WTC11 (cell line): ENCODE results near the gene EML4. TPM values are rescaled to one million over a fixed set of nuclear protein-coding genes. Genes with fewer than 3 reads are reported as not detected.
A peak's percentile ranks its signal among the peaks of the same experiment; 100 is the strongest.

Experiments
- ATAC-seq: fragments of 200-7000 bp; cut with Tn5 transposase; 2 replicates; pipeline ENCODE4 v1.10.0; 2021; ENCODE audit warnings: mild to moderate bottlenecking, moderate library complexity
- CTCF ChIA-PET: fragments of 300-600 bp; sonication (Branson Sonifier 250); formaldehyde crosslinking; loops from one replicate; lab custom pipeline; 2021; ENCODE audit warnings: antibody characterized with exemption; lab: Charles Lee
- POLR2A ChIA-PET: fragments of 350-600 bp; sonication (Branson Sonifier 250); formaldehyde crosslinking; loops from one replicate; lab custom pipeline; 2021; ENCODE audit warnings: antibody characterized with exemption; lab: Charles Lee
- DNase-seq: peaks from one replicate; pipeline ENCODE4 v3.0.0; 2021; ENCODE audit warnings: low spot score
- H3K27ac Mint-ChIP-seq: 2 replicates; pipeline ENCODE4 v1.8.0; 2021; ENCODE audit warnings: mixed read lengths
- H3K27me3 Mint-ChIP-seq: 2 replicates; pipeline ENCODE4 v1.8.0; 2021; ENCODE audit warnings: low read depth, mild to moderate bottlenecking, moderate library complexity, mixed read lengths
- H3K36me3 Mint-ChIP-seq: 2 replicates; pipeline ENCODE4 v1.8.0; 2021; ENCODE audit warnings: mixed read lengths
- H3K4me1 Mint-ChIP-seq: 2 replicates; pipeline ENCODE4 v1.8.0; 2022; ENCODE audit warnings: mixed read lengths
- H3K4me3 Mint-ChIP-seq: 2 replicates; pipeline ENCODE4 v1.8.0; 2021; ENCODE audit warnings: mild to moderate bottlenecking, moderate library complexity, mixed read lengths
- H3K9me3 Mint-ChIP-seq: 2 replicates; pipeline ENCODE4 v1.8.0; 2021; ENCODE audit warnings: mixed read lengths
- ATF1 ChIP-seq: sonication (generic); formaldehyde crosslinking; IDR thresholded peaks from 2 replicates; pipeline ENCODE4 v1.8.1; 2023; ENCODE audit warnings: mild to moderate bottlenecking, moderate library complexity, missing genetic modification reagents
- CREB1 ChIP-seq: sonication (generic); formaldehyde crosslinking; IDR thresholded peaks from 2 replicates; pipeline ENCODE4 v1.8.0; 2023; ENCODE audit warnings: mild to moderate bottlenecking, missing genetic modification reagents
- CREM ChIP-seq: sonication (generic); formaldehyde crosslinking; IDR thresholded peaks from 2 replicates; pipeline ENCODE4 v1.8.1; 2022; ENCODE audit warnings: mild to moderate bottlenecking, missing genetic modification reagents, moderate library complexity
- FOXJ3 ChIP-seq: sonication (generic); formaldehyde crosslinking; IDR thresholded peaks from 2 replicates; pipeline ENCODE4 v1.9.0; 2021; ENCODE audit warnings: missing genetic modification reagents, mild to moderate bottlenecking, borderline replicate concordance
- FOXK1 ChIP-seq: sonication (generic); formaldehyde crosslinking; IDR thresholded peaks from 2 replicates; pipeline ENCODE4 v1.8.0; 2022; ENCODE audit warnings: mild to moderate bottlenecking, moderate library complexity, missing genetic modification reagents
- IRF2 ChIP-seq: sonication (generic); formaldehyde crosslinking; IDR thresholded peaks from 2 replicates; pipeline ENCODE4 v1.8.0; 2022; ENCODE audit warnings: low read depth, missing genetic modification reagents, borderline replicate concordance
- MYBL2 ChIP-seq: sonication (generic); formaldehyde crosslinking; IDR thresholded peaks from 2 replicates; pipeline ENCODE4 v1.8.1; 2023; ENCODE audit warnings: mild to moderate bottlenecking, moderate library complexity, missing genetic modification reagents
- NR2C2 ChIP-seq: sonication (generic); formaldehyde crosslinking; IDR thresholded peaks from 2 replicates; pipeline ENCODE4 v1.8.0; 2022; ENCODE audit warnings: mild to moderate bottlenecking, missing genetic modification reagents
- RELA ChIP-seq: sonication (generic); formaldehyde crosslinking; IDR thresholded peaks from 2 replicates; pipeline ENCODE4 v1.8.1; 2022; ENCODE audit warnings: missing genetic modification reagents, mild to moderate bottlenecking, borderline replicate concordance
- SMAD3 ChIP-seq: sonication (generic); formaldehyde crosslinking; IDR thresholded peaks from 2 replicates; pipeline ENCODE4 v1.8.0; 2022; ENCODE audit warnings: missing genetic modification reagents, mild to moderate bottlenecking, borderline replicate concordance
- TEAD4 ChIP-seq: sonication (generic); formaldehyde crosslinking; IDR thresholded peaks from 2 replicates; pipeline ENCODE4 v1.8.0; 2022; ENCODE audit warnings: mild to moderate bottlenecking, missing genetic modification reagents
- ZBTB21 ChIP-seq: sonication (generic); formaldehyde crosslinking; IDR thresholded peaks from 2 replicates; pipeline ENCODE4 v1.8.1; 2023; ENCODE audit warnings: mild to moderate bottlenecking, missing genetic modification reagents, borderline replicate concordance
- ZNF121 ChIP-seq: sonication (generic); formaldehyde crosslinking; IDR thresholded peaks from 2 replicates; pipeline ENCODE4 v1.8.0; 2023; ENCODE audit warnings: missing genetic modification reagents
- ZNF219 ChIP-seq: sonication (generic); formaldehyde crosslinking; IDR thresholded peaks from 2 replicates; pipeline ENCODE4 v1.8.0; 2023; ENCODE audit warnings: missing genetic modification reagents, mild to moderate bottlenecking, borderline replicate concordance
- ZNF317 ChIP-seq: sonication (generic); formaldehyde crosslinking; IDR thresholded peaks from 2 replicates; pipeline ENCODE4 v1.8.1; 2023; ENCODE audit warnings: low read depth, mild to moderate bottlenecking, moderate library complexity, missing genetic modification reagents, borderline replicate concordance
- ZNF396 ChIP-seq: fragments of 250-450 bp; sonication (Bioruptor Pico); IDR thresholded peaks from 2 replicates; pipeline ENCODE4 v1.8.0; 2021; ENCODE audit warnings: mild to moderate bottlenecking, moderate library complexity, borderline replicate concordance
- total RNA-seq: library from RNA; stranded (reverse); gene quantifications from 3 replicates; pipeline ENCODE4 v1.2.3, GENCODE V29; 2021
- TF ChIP-seq, protein P1 (sequence below): fragments of 250-450 bp; sonication (Bioruptor Pico); IDR thresholded peaks from 2 replicates; pipeline ENCODE4 v2.1.2; 2022; ENCODE audit warnings: mild to moderate bottlenecking, moderate library complexity
- TF ChIP-seq, protein P2 (sequence below): fragments of 250-450 bp; sonication (Bioruptor Pico); conservative IDR thresholded peaks from 2 replicates; pipeline ENCODE4 v1.9.0; 2021; ENCODE audit warnings: mild to moderate bottlenecking
- TF ChIP-seq, protein P3 (sequence below): sonication (generic); formaldehyde crosslinking; IDR thresholded peaks from 2 replicates; pipeline ENCODE4 v1.8.1; 2022; ENCODE audit warnings: mild to moderate bottlenecking, moderate library complexity, missing genetic modification reagents
- TF ChIP-seq, protein P4 (sequence below): sonication (generic); formaldehyde crosslinking; IDR thresholded peaks from 2 replicates; pipeline ENCODE4 v1.8.0; 2022; ENCODE audit warnings: mild to moderate bottlenecking, missing genetic modification reagents
- TF ChIP-seq, protein P5 (sequence below): sonication (generic); formaldehyde crosslinking; IDR thresholded peaks from 2 replicates; pipeline ENCODE4 v1.8.0; 2022; ENCODE audit warnings: mild to moderate bottlenecking, missing genetic modification reagents

Gene EML4
- total RNA-seq, 1 experiment from 2014 or later, result 89.9 TPM

DNA sequence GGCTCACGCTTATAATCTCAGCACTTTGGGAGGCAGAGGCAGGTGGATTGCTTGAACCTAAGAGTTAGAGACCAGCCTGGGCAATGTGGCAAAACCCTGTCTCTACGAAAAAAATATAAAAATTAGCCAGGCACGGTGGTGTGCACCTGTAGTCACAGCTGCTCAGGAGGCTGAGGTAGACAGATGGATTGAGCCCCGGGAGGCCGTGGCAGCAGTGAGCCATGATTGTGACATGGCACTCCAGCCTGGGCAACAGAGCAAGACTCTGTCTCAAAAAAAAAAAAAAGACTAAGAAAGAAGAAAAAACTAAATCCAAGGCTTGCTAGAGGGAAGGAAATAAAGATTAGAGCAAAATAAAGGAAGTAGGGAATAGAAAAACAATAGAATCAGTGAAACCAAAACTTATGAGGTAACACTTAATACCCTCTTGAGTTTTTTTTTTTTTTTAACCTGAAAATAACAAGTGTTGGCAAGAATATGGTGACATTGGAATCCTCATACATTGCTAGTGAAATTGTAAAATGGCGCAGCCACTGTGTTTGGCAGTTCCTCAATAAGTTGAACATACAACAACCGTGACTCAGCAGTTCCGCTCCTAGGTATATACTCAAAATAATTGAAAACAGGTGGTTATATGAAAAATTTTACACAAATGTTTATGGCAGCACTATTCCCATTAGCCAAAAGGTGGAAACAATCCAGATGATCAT is 85.2 kb downstream of the EML4 start:
- CTCF ChIA-PET, result interaction anchor here (0.6 kb wide), 1 partner anchor 1273 kb away, joined by 3 read pairs; no protein-coding TSS in a partner anchor
- Mint-ChIP-seq H3K27me3 (no peaks in the 10 kb centered on the region), H3K27ac (no peak overlapping the region), H3K4me1 (peaks cover 7% of the 10 kb centered on the region), H3K4me3 (no peak overlapping the region), H3K9me3 (peaks cover 8% of the 10 kb centered on the region), H3K36me3 (peaks cover 21% of the 10 kb centered on the region)
- no peak for TF ChIP-seq MYBL2 (CRISPR knock-in tag)
- TF ChIP-seq ZNF121 (CRISPR knock-in tag), result peak; percentile 64
- TF ChIP-seq CREM (CRISPR knock-in tag), result no peak
- TF ChIP-seq SMAD3, result no peak
- TF ChIP-seq IRF2 (CRISPR knock-in tag), result no peak
- TF ChIP-seq ZNF396 (CRISPR knock-in tag), result no peak
- no peak for TF ChIP-seq NR2C2 (CRISPR knock-in tag)
- ATAC-seq (no peak), DNase-seq (no peak)
- POLR2A ChIA-PET, result no interaction called here

DNA sequence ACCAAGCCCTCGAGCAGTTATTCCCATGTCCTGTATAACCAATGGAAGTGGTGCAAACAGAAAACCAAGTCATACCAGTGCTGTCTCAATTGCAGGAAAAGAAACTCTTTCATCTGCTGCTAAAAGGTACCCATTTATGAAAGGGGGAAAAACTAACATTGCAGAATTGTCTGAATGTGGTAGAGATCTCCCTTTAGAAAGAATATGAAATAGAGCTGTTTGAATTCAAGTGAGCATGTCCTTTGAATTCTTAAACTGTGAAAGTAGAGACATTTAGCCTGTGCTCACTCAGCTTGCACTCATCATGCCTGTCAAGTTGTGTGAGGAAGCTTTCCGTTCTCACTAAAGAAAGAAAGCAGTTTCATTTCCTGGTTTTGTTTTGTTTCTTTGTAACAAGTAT is 87.4 kb downstream of the EML4 start:
- no peaks in the 10 kb centered on the region for H3K27me3 Mint-ChIP-seq
- ChIA-PET CTCF (no interaction called here), POLR2A (no interaction called here)
- H3K27ac Mint-ChIP-seq, result no peak overlapping the region
- TF ChIP-seq, protein P1, sequence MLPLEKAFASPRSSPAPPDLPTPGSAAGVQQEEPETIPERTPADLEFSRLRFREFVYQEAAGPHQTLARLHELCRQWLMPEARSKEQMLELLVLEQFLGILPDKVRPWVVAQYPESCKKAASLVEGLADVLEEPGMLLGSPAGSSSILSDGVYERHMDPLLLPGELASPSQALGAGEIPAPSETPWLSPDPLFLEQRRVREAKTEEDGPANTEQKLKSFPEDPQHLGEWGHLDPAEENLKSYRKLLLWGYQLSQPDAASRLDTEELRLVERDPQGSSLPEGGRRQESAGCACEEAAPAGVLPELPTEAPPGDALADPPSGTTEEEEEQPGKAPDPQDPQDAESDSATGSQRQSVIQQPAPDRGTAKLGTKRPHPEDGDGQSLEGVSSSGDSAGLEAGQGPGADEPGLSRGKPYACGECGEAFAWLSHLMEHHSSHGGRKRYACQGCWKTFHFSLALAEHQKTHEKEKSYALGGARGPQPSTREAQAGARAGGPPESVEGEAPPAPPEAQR (CRISPR knock-in tag), result no peak
- TF ChIP-seq, protein P2, sequence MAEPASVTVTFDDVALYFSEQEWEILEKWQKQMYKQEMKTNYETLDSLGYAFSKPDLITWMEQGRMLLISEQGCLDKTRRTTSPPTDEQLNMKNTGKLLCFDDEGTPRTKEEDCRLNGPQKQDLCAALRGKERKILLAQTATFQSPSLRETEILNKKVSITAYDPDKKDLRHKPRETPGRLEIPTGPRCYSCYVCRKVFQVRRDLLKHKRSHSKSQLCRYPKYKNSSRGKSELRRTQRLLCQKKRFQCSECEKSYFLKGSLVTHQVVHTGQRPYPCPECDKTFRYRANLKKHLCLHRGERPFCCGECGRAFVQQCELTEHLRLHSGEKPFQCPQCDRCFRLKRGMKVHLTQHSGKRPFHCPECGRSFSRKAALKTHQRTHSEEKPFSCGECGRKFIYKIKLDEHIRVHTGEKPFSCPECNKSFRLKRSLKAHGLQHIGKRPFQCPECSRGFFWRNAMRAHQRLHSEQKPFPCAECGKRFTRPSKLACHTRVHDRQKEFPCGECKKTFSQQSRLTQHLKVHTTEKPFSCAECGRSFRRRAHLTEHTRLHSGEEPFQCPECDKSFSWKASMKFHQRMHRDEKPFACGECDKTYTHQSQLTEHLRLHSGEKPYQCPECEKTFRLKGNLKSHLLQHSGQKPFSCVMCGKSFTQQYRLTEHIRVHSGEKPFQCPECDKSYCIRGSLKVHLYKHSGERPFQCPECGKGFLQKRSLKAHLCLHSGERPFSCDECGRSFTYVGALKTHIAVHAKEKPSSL (CRISPR knock-in tag), result no peak
- TF ChIP-seq ZNF121 (CRISPR knock-in tag) (no peak), FOXK1 (CRISPR knock-in tag) (no peak), ATF1 (CRISPR knock-in tag) (no peak), CREB1 (CRISPR knock-in tag) (no peak), ZNF219 (no peak), CREM (CRISPR knock-in tag) (no peak), FOXJ3 (CRISPR knock-in tag) (no peak), ZBTB21 (CRISPR knock-in tag) (no peak), TEAD4 (CRISPR knock-in tag) (no peak), ZNF317 (no peak), RELA (CRISPR knock-in tag) (no peak)
- TF ChIP-seq, protein P3, sequence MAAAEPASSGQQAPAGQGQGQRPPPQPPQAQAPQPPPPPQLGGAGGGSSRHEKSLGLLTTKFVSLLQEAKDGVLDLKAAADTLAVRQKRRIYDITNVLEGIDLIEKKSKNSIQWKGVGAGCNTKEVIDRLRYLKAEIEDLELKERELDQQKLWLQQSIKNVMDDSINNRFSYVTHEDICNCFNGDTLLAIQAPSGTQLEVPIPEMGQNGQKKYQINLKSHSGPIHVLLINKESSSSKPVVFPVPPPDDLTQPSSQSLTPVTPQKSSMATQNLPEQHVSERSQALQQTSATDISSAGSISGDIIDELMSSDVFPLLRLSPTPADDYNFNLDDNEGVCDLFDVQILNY, result no peak
- TF ChIP-seq, protein P4, sequence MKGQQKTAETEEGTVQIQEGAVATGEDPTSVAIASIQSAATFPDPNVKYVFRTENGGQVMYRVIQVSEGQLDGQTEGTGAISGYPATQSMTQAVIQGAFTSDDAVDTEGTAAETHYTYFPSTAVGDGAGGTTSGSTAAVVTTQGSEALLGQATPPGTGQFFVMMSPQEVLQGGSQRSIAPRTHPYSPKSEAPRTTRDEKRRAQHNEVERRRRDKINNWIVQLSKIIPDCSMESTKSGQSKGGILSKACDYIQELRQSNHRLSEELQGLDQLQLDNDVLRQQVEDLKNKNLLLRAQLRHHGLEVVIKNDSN (CRISPR knock-in tag), result no peak
- TF ChIP-seq, protein P5, sequence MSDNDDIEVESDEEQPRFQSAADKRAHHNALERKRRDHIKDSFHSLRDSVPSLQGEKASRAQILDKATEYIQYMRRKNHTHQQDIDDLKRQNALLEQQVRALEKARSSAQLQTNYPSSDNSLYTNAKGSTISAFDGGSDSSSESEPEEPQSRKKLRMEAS (CRISPR knock-in tag), result no peak
- H3K4me3 Mint-ChIP-seq, result no peak overlapping the region
- no peak for DNase-seq
- H3K36me3 Mint-ChIP-seq, result peaks cover 17% of the 10 kb centered on the region
- no peaks in the 10 kb centered on the region for H3K4me1 Mint-ChIP-seq
- ATAC-seq, result no peak
- peaks cover 8% of the 10 kb centered on the region for H3K9me3 Mint-ChIP-seq
